22Rv1 (cell line): ENCODE measurements around the gene CA9.

Source experiments
- CTCF ChIP-seq: fragments of 450-650 bp; IDR thresholded peaks from 2 replicates; pipeline ENCODE4 v1.5.1; 2017; ENCODE audit warnings: mild to moderate bottlenecking
- ZFX ChIP-seq: fragments of 450-650 bp; IDR thresholded peaks from 2 replicates; pipeline ENCODE4 v1.6.1; 2017; ENCODE audit warnings: antibody characterized with exemption, borderline replicate concordance

GRCh38 chr9:35687972-35688557, 14.3 kb downstream of the CA9 start:
- TF ChIP-seq CTCF, result no peak
- no peak for TF ChIP-seq ZFX
